ENCODE measurements around the gene KIF26B.

KIF26B gene

DNA sequence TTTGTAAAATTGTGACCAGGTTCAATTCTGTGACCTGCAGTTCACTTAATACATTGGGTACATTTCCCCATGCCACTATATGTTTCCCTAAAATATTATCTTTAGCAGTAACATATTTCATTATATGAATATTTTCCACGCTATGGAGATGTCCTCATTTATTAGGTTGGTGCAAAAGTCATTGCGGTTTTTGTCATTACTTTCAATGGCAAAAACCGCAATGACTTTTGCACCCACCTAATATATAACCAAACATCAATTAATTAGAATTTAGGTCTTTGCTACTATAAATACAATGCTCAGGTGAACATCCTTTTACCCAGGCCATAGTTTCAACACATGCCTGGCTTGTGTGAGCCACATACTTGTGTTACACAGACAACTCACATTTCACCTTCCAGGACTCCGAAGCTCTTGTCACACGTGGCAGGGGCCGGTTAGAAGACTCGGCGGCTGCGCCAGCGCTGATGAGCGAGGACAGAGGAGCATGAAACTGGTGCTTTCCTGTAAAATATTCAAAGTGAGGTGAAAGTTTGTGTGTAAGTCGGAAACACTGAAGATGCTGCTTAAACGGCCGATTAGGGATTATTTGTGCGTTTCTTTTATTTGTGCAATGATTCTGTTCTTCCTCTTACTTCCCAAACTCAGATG lies 215.5 kb downstream of the KIF26B start:
- H3K27me3 ChIP-seq (replicated peaks; ENCODE audit: control insufficient read depth, insufficient read depth, low read length), result no peaks in the 10 kb centered on the region
- H3K4me3 ChIP-seq (ENCODE audit: low read length), result no peak overlapping the region
- H3K36me3 ChIP-seq (ENCODE audit: control insufficient read depth, insufficient read depth, low read length, severe bottlenecking), result no peaks in the 10 kb centered on the region
- DNase-seq (ENCODE audit: low read depth), result no peak
- no peak overlapping the region for H3K9ac ChIP-seq (ENCODE audit: low read length)
- no peaks in the 10 kb centered on the region for H3K4me1 ChIP-seq (ENCODE audit: control insufficient read depth, insufficient read depth, low read length)
- H3K9me3 ChIP-seq (ENCODE audit: control insufficient read depth, low read length), result no peaks in the 10 kb centered on the region

DNA sequence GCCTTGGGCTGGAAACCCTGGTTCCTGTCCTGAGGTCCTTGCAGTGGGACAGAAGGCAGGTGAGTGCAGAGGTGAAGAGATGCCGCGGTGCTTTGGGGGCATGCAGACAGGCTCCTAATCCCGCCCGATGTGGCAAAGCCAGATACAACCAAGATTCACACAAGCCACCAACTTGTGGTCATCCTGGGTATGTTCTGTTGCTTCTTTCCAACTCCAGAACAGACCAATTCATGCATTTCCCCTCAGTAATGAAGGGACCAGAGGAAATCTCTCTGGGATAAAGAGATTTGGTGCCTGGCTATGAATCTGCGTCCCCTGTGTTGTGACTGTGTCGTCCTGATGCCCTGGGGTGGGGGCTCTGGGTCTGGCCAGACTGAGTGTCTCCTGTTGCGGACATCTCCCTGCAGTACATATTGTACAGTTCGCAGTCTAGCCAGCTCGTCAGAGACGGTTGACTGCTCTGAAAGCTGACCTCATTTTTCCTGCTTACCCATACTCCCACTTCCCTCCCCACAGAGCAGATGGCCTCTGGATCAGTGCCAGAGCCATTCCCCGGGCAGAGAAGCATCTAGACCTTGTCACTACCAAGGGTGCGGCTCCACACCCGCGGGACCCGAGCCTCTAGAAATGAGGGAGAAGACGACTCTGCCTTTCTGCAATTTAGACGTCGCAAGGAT lies 216.3 kb downstream of the KIF26B start:
- no peak for DNase-seq (ENCODE audit: low read depth)
- Histone ChIP-seq H3K4me1 (ENCODE audit: control insufficient read depth, insufficient read depth, low read length) (no peaks in the 10 kb centered on the region), H3K9me3 (ENCODE audit: control insufficient read depth, low read length) (no peaks in the 10 kb centered on the region), H3K4me3 (ENCODE audit: low read length) (no peak overlapping the region), H3K9ac (ENCODE audit: low read length) (no peak overlapping the region), H3K27me3 (replicated peaks; ENCODE audit: control insufficient read depth, insufficient read depth, low read length) (no peaks in the 10 kb centered on the region), H3K36me3 (ENCODE audit: control insufficient read depth, insufficient read depth, low read length, severe bottlenecking) (no peaks in the 10 kb centered on the region)

- H3K4me3 ChIP-seq (ENCODE audit: low read length), result no peak overlapping the region
- H3K36me3 ChIP-seq (ENCODE audit: control insufficient read depth, insufficient read depth, low read length, severe bottlenecking), result no peaks in the 10 kb centered on the region
- DNase-seq (ENCODE audit: low read depth), result no peak
- no peaks in the 10 kb centered on the region for H3K4me1 ChIP-seq (ENCODE audit: control insufficient read depth, insufficient read depth, low read length)
- H3K9ac ChIP-seq (ENCODE audit: low read length), result no peak overlapping the region
- H3K27me3 ChIP-seq (replicated peaks; ENCODE audit: control insufficient read depth, insufficient read depth, low read length), result no peaks in the 10 kb centered on the region
- H3K9me3 ChIP-seq (ENCODE audit: control insufficient read depth, low read length), result no peaks in the 10 kb centered on the region
Observed at GRCh38 chr1:245373131-245373530, 218.3 kb downstream of the KIF26B start.

GRCh38 chr1:245375789-245376460 lies 221.1 kb downstream of the KIF26B start:
- no peaks in the 10 kb centered on the region for H3K27me3 ChIP-seq (replicated peaks; ENCODE audit: control insufficient read depth, insufficient read depth, low read length)
- H3K9me3 ChIP-seq (ENCODE audit: control insufficient read depth, low read length), result no peaks in the 10 kb centered on the region
- no peak overlapping the region for H3K9ac ChIP-seq (ENCODE audit: low read length)
- no peak overlapping the region for H3K4me3 ChIP-seq (ENCODE audit: low read length)
- no peaks in the 10 kb centered on the region for H3K4me1 ChIP-seq (ENCODE audit: control insufficient read depth, insufficient read depth, low read length)
- peak; percentile 34 for DNase-seq (ENCODE audit: low read depth)
- H3K36me3 ChIP-seq (ENCODE audit: control insufficient read depth, insufficient read depth, low read length, severe bottlenecking), result no peaks in the 10 kb centered on the region

- H3K9me3 ChIP-seq (ENCODE audit: control insufficient read depth, low read length), result no peaks in the 10 kb centered on the region
- DNase-seq (ENCODE audit: low read depth), result no peak
- H3K36me3 ChIP-seq (ENCODE audit: control insufficient read depth, insufficient read depth, low read length, severe bottlenecking), result no peaks in the 10 kb centered on the region
- H3K9ac ChIP-seq (ENCODE audit: low read length), result no peak overlapping the region
- no peak overlapping the region for H3K4me3 ChIP-seq (ENCODE audit: low read length)
- no peaks in the 10 kb centered on the region for H3K4me1 ChIP-seq (ENCODE audit: control insufficient read depth, insufficient read depth, low read length)
- no peaks in the 10 kb centered on the region for H3K27me3 ChIP-seq (replicated peaks; ENCODE audit: control insufficient read depth, insufficient read depth, low read length)
Observed at GRCh38 chr1:245377854-245378253, 223.1 kb downstream of the KIF26B start.

DNA sequence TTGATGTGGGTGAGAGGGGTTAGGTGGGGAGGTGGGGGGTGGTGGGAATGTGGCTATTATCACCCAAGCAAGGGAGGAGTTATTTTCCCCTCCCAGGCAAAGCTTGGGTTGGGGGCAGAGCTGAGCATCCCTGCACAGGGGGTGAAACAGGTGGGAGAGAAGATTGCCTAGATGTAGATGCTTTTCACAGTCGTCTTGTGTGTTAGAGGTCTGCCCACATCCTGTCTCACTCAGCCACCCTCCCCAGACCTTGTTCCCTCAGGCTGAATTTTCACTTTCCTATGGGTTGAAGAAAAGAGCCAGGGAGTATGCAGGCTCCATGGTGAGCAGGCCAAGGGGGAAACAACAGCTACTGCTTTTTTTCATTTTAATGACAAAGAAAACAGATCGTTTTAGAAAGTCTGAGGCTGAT lies 223.5 kb downstream of the KIF26B start:
- Histone ChIP-seq H3K36me3 (ENCODE audit: control insufficient read depth, insufficient read depth, low read length, severe bottlenecking) (no peaks in the 10 kb centered on the region), H3K9me3 (ENCODE audit: control insufficient read depth, low read length) (no peaks in the 10 kb centered on the region), H3K4me3 (ENCODE audit: low read length) (no peak overlapping the region), H3K4me1 (ENCODE audit: control insufficient read depth, insufficient read depth, low read length) (no peaks in the 10 kb centered on the region), H3K9ac (ENCODE audit: low read length) (no peak overlapping the region), H3K27me3 (replicated peaks; ENCODE audit: control insufficient read depth, insufficient read depth, low read length) (no peaks in the 10 kb centered on the region)
- DNase-seq (ENCODE audit: low read depth), result no peak

- H3K4me1 ChIP-seq (ENCODE audit: control insufficient read depth, insufficient read depth, low read length), result no peaks in the 10 kb centered on the region
- H3K9ac ChIP-seq (ENCODE audit: low read length), result no peak overlapping the region
- H3K36me3 ChIP-seq (ENCODE audit: control insufficient read depth, insufficient read depth, low read length, severe bottlenecking), result no peaks in the 10 kb centered on the region
- DNase-seq (ENCODE audit: low read depth), result no peak
- no peak overlapping the region for H3K4me3 ChIP-seq (ENCODE audit: low read length)
- no peaks in the 10 kb centered on the region for H3K9me3 ChIP-seq (ENCODE audit: control insufficient read depth, low read length)
- no peaks in the 10 kb centered on the region for H3K27me3 ChIP-seq (replicated peaks; ENCODE audit: control insufficient read depth, insufficient read depth, low read length)
Observed at GRCh38 chr1:245378745-245379144, 224.0 kb downstream of the KIF26B start.

DNA sequence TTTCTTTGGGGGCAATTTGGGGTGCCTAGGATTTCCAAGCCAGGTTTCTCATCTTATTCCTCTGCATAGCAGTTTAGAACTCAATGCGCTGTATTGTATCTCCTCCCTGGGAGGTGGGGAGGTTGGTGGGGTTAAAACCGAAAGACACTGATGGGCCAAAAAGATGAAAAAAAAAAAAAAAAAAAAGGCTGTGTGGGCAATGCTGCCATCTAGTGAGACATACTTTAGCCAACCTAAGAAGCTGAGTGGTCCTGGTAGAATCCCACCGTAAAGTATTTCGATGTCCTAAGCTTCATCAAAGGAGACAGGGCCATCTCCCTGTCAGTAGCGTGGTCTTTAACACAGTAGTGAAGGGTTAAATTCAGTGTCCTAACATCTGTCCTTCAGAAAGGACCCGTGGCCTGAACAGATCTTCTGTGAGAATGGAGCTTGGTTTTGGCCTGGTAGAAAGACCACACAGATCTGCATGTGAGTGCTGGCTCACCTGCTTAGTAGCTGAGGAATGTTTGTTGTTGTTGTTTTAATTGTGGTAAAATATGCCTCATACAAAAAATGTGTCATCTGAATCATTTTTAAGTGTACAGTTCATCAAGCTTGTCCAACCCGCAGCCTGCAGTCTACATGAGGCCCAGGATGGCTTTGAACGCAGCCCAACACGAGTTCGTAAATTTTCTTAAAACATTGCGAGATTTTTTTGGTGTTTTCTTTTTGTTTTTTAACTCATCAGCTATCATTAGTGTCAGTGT lies 226.2 kb downstream of the KIF26B start:
- no peak overlapping the region for H3K4me3 ChIP-seq (ENCODE audit: low read length)
- H3K9me3 ChIP-seq (ENCODE audit: control insufficient read depth, low read length), result no peaks in the 10 kb centered on the region
- no peaks in the 10 kb centered on the region for H3K36me3 ChIP-seq (ENCODE audit: control insufficient read depth, insufficient read depth, low read length, severe bottlenecking)
- H3K4me1 ChIP-seq (ENCODE audit: control insufficient read depth, insufficient read depth, low read length), result no peaks in the 10 kb centered on the region
- H3K9ac ChIP-seq (ENCODE audit: low read length), result no peak overlapping the region
- peak; percentile 38 for DNase-seq (ENCODE audit: low read depth)
- H3K27me3 ChIP-seq (replicated peaks; ENCODE audit: control insufficient read depth, insufficient read depth, low read length), result no peaks in the 10 kb centered on the region

- no peak overlapping the region for H3K4me3 ChIP-seq (ENCODE audit: low read length)
- no peaks in the 10 kb centered on the region for H3K36me3 ChIP-seq (ENCODE audit: control insufficient read depth, insufficient read depth, low read length, severe bottlenecking)
- no peak for DNase-seq (ENCODE audit: low read depth)
- H3K27me3 ChIP-seq (replicated peaks; ENCODE audit: control insufficient read depth, insufficient read depth, low read length), result no peaks in the 10 kb centered on the region
- H3K9me3 ChIP-seq (ENCODE audit: control insufficient read depth, low read length), result no peaks in the 10 kb centered on the region
- H3K9ac ChIP-seq (ENCODE audit: low read length), result no peak overlapping the region
- no peaks in the 10 kb centered on the region for H3K4me1 ChIP-seq (ENCODE audit: control insufficient read depth, insufficient read depth, low read length)
Observed at GRCh38 chr1:245382981-245383380, 228.2 kb downstream of the KIF26B start.

- H3K27me3 ChIP-seq (replicated peaks; ENCODE audit: control insufficient read depth, insufficient read depth, low read length), result no peaks in the 10 kb centered on the region
- H3K4me1 ChIP-seq (ENCODE audit: control insufficient read depth, insufficient read depth, low read length), result no peaks in the 10 kb centered on the region
- no peaks in the 10 kb centered on the region for H3K36me3 ChIP-seq (ENCODE audit: control insufficient read depth, insufficient read depth, low read length, severe bottlenecking)
- no peak for DNase-seq (ENCODE audit: low read depth)
- H3K4me3 ChIP-seq (ENCODE audit: low read length), result no peak overlapping the region
- no peaks in the 10 kb centered on the region for H3K9me3 ChIP-seq (ENCODE audit: control insufficient read depth, low read length)
- no peak overlapping the region for H3K9ac ChIP-seq (ENCODE audit: low read length)
Observed at GRCh38 chr1:245383396-245384330, 228.9 kb downstream of the KIF26B start.
